ENCODE data around the gene SVOPL.

GRCh38 chr7:138585283-138585993 is 115.7 kb downstream of the SVOPL start:
- TF ChIP-seq, protein P1, sequence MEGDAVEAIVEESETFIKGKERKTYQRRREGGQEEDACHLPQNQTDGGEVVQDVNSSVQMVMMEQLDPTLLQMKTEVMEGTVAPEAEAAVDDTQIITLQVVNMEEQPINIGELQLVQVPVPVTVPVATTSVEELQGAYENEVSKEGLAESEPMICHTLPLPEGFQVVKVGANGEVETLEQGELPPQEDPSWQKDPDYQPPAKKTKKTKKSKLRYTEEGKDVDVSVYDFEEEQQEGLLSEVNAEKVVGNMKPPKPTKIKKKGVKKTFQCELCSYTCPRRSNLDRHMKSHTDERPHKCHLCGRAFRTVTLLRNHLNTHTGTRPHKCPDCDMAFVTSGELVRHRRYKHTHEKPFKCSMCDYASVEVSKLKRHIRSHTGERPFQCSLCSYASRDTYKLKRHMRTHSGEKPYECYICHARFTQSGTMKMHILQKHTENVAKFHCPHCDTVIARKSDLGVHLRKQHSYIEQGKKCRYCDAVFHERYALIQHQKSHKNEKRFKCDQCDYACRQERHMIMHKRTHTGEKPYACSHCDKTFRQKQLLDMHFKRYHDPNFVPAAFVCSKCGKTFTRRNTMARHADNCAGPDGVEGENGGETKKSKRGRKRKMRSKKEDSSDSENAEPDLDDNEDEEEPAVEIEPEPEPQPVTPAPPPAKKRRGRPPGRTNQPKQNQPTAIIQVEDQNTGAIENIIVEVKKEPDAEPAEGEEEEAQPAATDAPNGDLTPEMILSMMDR (IDR thresholded peaks at IDR 0.05), result no peak
- TF ChIP-seq POLR2A (IDR thresholded peaks at IDR 0.05), result no peak

Measured in breast epithelium (tissue), 3 donors.